Muscle of back (tissue), 11 donors: ENCODE results near the gene REPIN1. TPM values are rescaled to one million over a fixed set of nuclear protein-coding genes. Genes with fewer than 3 reads are reported as not detected.
A peak's percentile ranks its signal among the peaks of the same experiment; 100 is the strongest.

Experiments
- DNase-seq, 3 donors: peaks; one replicate each; pipeline versions ENCODE4 v3.0.0 to v3.0.0-alpha.2; 2013
- polyA plus RNA-seq, 10 donors: library from polyadenylated mRNA; unstranded; fragments of 120-200 nt; gene quantifications; one replicate each; pipeline ENCODE4 v1.2.1, GENCODE V29; 2013; ENCODE audit not compliant: insufficient read length in 10 of 10

REPIN1 gene
- polyA plus RNA-seq, 10 donors: 58.1 to 75.0 (median 65.7) TPM

- DNase-seq: peak; percentile 64 to 87 (median 84)
These were observed 52.5 kb downstream of the REPIN1 start for GRCh38 chr7:150420987-150421674.

- DNase-seq: no peak
These were observed 53.2 kb downstream of the REPIN1 start for GRCh38 chr7:150421831-150422230.

Other genes starting within 250 kb of the REPIN1 start
- gene LRRC61, start 45.5 kb upstream of the REPIN1 start, polyA plus RNA-seq: 1 to 10 TPM; 4.1 to 9.6 (median 6.2) TPM
- 1 to 10 TPM in 8 of 10 donors, under 1 TPM in 2; 0.59 to 3.2 (median 1.4) TPM for gene ACTR3C, start 45.3 kb upstream of the REPIN1 start, polyA plus RNA-seq
- 10 to 100 TPM; 35.4 to 70.6 (median 47.5) TPM for gene RARRES2, start 27.2 kb upstream of the REPIN1 start, polyA plus RNA-seq
- 1 to 10 TPM; 3.8 to 7.4 (median 5.3) TPM for gene ZNF775, start 10.5 kb downstream of the REPIN1 start, polyA plus RNA-seq
- gene GIMAP8, start 81.8 kb downstream of the REPIN1 start, polyA plus RNA-seq: 1 to 10 TPM; 5.5 to 9.8 (median 7.1) TPM
- gene GIMAP7, start 146.1 kb downstream of the REPIN1 start, polyA plus RNA-seq: 10 to 100 TPM in 5 of 10 donors, 1 to 10 TPM in 5; 7.9 to 20.3 (median 10.6) TPM
- 10 to 100 TPM; 17.1 to 32.7 (median 21.8) TPM for gene GIMAP4, start 198.6 kb downstream of the REPIN1 start, polyA plus RNA-seq